ENCODE results near the gene RAB9A. TPM values are rescaled to one million over a fixed set of nuclear protein-coding genes. Genes with fewer than 3 reads are reported as not detected.
A peak's percentile ranks its signal among the peaks of the same experiment; 100 is the strongest.

Gene RAB9A
- total and polyA plus RNA-seq, 9 of the 15 experiments (the other 6 are each of a cell fraction or from before 2014, with no cell fraction given), result 13.5 to 20.8 (median 17.7) TPM

GRCh38 chrX:13669246-13669737, 19.6 kb upstream of the RAB9A start (continued):
- no peak for TF ChIP-seq HNRNPUL1 (IDR thresholded peaks at IDR 0.05; ENCODE audit: low read length)
- TF ChIP-seq HCFC1 (IDR thresholded peaks at IDR 0.05; ENCODE audit: low read depth, low read length), result no peak
- TF ChIP-seq RBM15 (IDR thresholded peaks at IDR 0.05; ENCODE audit: insufficient read depth, low read length), result no peak
- TF ChIP-seq ILF3 (IDR thresholded peaks at IDR 0.05; ENCODE audit: borderline replicate concordance), result no peak
- 0 out of 2 replicates have a peak, but pooled peaks have one; percentile 33 for TF ChIP-seq GATAD2A (IDR thresholded peaks at IDR 0.05)
- TF ChIP-seq MAFG (tag; conservative IDR thresholded peaks at IDR 0.05), result no peak
- no peak for TF ChIP-seq ZNF512 (tag; IDR thresholded peaks at IDR 0.05)
- TF ChIP-seq IRF9 (tag; IDR thresholded peaks at IDR 0.05), result no peak
- TF ChIP-seq RCOR1 (IDR thresholded peaks at IDR 0.05; ENCODE audit: borderline replicate concordance in 1 of 2, low read depth in 2 of 2, low read length in 2 of 2), result peak in 1 of 2 experiments; percentile 17; a peak in 1 of 4 replicates
- no peak for TF ChIP-seq ZNF586 (CRISPR knock-in tag; conservative IDR thresholded peaks at IDR 0.05)
- no peak for TF ChIP-seq ZC3H8 (IDR thresholded peaks at IDR 0.05)
- TF ChIP-seq ZNF639 (CRISPR knock-in tag; conservative IDR thresholded peaks at IDR 0.05 in 1 of 2, IDR thresholded peaks at IDR 0.05 in 1 of 2), result 0 out of 4 replicates have a peak, but pooled peaks of 1 of the 2 experiments have one; percentile 46
- no peak for TF ChIP-seq U2AF1 (optimal IDR thresholded peaks at IDR 0.05; ENCODE audit: low read depth, low read length)
- no peak for TF ChIP-seq ZNF175 (CRISPR knock-in tag; IDR thresholded peaks at IDR 0.05; ENCODE audit: low read depth)
- no peak for TF ChIP-seq NFATC3 (IDR thresholded peaks at IDR 0.05)
- no peak for TF ChIP-seq PCBP1 (IDR thresholded peaks at IDR 0.05; ENCODE audit: low read depth, low read length, poor library complexity, severe bottlenecking)
- TF ChIP-seq SOX6 (IDR thresholded peaks at IDR 0.05), result peak; percentile 58; the same call in 1 of the 2 replicates
- TF ChIP-seq JUNB (CRISPR knock-in tag; conservative IDR thresholded peaks at IDR 0.05), result no peak
- no peak for TF ChIP-seq ZNF174 (CRISPR knock-in tag; IDR thresholded peaks at IDR 0.05)
- peak; percentile 61 for TF ChIP-seq ARID1B (IDR thresholded peaks at IDR 0.05)
- TF ChIP-seq ZFPM2 (CRISPR knock-in tag; IDR thresholded peaks at IDR 0.05), result no peak
- no peak for TF ChIP-seq SUPT5H (IDR thresholded peaks at IDR 0.05)
- TF ChIP-seq NR2C1 (IDR thresholded peaks at IDR 0.05), result peak; percentile 78; the same call in 1 of the 2 replicates
- peak; percentile 92 for TF ChIP-seq NR2C1 (tag; IDR thresholded peaks at IDR 0.05)
- peak; percentile 50 for TF ChIP-seq CXXC5 (CRISPR knock-in tag; IDR thresholded peaks at IDR 0.05)
- TF ChIP-seq HMBOX1 (IDR thresholded peaks at IDR 0.05), result peak; percentile 60
- 0 out of 2 replicates have a peak, but pooled peaks have one; percentile 12 for TF ChIP-seq CTBP1 (IDR thresholded peaks at IDR 0.05; ENCODE audit: borderline replicate concordance)
- no peak for TF ChIP-seq RHOXF2B (CRISPR knock-in tag; conservative IDR thresholded peaks at IDR 0.05)
